Nucleus accumbens (tissue), 56 donors: Measurements from ENCODE around the gene SOBP.
A peak's percentile ranks its signal among the peaks of the same experiment; 100 is the strongest.

Source experiments
- DNase-seq, 56 donors: peaks; one replicate each; lab custom pipeline; 2025; lab: John Stamatoyannopoulos, UW

Gene SOBP

DNA sequence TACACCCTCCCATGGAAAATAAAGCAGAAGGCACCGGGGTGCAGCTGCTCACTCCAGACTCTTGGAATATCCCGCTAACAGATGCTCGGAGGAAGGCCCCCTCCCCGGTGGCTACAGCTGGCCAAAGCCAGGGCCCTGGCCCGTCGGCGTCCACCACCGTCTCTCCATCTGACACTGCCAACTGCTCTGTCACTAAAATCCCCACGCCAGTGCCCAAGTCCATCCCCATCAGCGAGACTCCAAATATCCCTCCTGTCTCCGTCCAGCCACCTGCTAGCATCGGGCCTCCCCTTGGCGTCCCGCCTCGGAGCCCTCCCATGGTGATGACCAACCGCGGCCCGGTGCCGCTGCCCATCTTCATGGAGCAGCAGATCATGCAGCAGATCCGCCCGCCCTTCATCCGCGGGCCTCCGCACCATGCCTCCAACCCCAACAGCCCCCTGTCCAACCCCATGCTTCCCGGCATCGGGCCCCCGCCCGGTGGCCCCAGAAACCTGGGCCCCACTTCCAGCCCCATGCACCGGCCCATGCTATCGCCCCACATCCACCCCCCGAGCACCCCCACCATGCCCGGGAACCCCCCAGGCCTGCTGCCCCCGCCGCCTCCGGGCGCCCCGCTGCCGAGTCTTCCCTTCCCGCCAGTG, 143.9 kb downstream of the SOBP start:
- no peak for DNase-seq

DNA sequence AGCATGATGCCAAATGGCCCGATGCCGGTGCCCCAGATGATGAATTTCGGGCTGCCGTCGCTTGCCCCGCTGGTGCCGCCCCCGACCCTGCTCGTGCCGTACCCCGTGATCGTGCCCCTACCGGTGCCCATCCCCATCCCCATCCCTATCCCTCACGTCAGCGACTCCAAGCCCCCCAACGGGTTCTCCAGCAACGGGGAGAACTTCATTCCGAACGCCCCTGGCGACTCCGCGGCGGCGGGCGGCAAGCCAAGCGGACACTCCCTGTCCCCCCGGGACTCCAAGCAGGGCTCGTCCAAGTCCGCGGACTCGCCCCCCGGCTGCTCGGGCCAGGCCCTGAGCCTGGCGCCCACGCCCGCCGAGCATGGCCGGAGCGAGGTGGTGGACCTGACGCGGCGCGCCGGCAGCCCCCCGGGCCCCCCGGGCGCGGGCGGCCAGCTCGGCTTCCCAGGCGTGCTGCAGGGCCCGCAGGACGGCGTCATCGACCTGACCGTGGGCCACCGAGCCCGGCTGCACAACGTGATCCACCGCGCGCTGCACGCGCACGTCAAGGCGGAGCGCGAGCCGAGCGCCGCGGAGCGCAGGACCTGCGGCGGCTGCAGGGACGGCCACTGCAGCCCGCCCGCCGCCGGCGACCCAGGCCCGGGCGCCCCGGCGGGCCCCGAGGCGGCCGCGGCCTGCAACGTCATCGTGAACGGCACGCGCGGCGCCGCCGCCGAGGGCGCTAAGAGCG, 144.6 kb downstream of the SOBP start:
- peak in 7 of 56 donors; percentile 14 to 62 (median 29) for DNase-seq

DNA sequence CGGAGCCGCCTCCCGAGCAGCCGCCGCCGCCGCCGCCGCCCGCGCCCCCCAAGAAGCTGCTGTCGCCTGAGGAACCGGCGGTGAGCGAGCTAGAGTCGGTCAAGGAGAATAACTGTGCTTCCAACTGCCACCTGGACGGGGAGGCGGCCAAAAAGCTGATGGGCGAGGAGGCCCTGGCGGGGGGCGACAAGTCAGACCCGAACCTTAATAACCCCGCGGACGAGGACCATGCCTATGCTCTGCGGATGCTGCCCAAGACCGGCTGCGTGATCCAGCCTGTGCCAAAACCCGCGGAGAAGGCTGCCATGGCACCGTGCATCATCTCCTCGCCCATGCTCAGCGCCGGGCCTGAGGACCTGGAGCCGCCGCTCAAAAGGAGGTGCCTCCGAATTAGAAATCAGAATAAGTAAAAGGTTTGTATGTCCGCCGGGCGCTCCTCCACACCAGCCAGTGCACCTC, 145.2 kb downstream of the SOBP start:
- DNase-seq: no peak

DNA sequence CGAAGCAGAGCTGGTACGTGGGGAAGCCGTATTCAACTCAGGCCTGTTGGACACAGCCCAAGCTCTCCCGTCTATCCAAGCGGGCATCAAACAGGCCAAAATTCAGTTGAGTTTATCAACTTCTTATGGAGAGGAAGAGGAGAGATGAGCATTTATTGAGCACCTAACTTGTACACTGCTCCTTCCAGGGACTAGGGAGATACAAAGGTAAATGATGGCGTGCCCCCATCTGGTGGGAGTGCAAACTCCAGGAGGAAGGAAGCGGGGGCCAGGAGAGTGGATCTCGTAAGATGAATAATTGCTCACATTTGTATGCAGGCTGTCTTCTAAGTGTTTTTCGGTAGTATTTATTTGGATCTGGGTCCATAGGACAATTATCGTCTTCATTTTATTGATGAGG, 146.6 kb downstream of the SOBP start:
- no peak for DNase-seq

DNA sequence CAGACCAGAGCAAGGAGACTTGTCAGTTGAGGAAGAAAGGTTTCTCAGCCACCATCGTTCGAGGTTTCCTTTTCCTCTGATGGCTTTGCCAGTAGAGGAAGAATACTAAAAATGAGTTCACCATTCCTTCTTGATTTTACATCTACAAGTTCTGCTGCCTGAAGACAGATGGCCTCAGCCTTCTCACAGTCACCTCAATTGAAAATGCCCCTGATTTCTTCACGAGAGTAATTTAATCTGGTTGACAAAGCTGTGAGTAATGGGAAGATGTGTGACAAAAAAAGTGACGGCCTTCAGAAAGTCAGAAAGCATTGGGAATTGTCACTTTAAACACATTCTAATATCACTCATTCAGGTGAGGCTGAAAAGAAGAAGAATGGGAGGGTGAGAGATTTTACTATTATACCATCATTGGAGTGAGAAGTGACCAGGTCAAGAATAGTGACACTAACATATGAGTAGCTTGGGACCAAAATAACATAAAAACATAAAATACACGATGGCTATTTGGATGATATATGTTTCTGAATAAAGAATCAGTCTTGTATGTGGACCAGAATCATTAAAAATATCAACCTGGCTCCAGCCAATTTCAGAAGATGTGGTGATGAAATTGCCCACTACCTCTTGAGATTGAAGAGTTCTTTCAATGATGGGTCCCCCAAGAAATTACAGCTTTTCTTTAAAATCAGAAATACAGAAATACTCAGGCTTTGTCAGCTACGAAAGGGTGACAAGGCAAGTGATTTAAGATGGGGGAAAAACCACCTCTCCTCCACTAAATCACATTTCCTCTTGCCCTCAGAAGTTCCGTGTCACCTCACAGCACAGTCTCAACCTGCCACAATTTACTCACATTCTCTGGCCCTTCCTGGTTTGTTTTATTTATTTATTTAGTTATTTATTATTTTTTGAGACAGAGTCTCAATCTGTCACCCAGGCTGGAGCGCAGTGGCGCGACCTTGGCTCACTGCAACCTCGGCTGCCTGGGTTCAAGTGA, 147.7 kb downstream of the SOBP start:
- DNase-seq: no peak

DNA sequence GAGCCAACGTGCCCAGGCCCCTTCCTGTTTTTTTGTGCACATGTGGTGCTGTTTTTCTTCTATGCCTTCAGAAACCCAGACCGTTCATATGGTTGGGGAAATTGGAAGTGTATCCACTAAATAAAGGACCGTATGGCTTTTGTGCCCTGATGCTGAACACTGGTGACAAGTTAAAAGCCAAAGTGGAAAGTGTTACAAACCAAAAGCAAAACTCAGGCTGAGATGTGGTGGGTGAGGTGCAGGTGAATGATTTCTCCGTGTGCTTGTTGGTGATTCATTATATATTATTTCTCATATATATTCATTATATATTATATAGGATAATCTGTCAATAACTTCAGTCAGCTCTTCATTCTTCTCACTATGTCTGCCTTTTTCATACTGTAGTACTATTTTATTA, 148.6 kb downstream of the SOBP start:
- no peak for DNase-seq

DNA sequence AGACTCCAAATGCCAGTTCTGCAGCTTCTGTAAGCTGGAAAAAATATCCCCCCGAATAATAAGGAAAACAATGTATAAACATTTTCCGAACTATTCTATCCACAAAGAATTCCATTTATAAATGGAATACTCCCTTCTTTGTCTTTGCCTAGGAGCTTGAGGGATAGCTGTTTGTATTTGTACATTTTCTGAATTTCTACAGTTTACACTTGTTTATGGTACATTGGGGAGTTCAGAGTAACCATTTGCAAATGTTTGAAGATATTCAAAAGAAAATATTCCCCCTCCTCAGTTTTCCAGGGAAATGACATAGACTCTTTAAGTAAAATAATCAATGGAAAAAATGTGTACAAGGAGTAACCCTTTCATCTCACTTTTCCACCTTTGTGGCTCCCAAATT, 149.6 kb downstream of the SOBP start:
- no peak for DNase-seq

DNA sequence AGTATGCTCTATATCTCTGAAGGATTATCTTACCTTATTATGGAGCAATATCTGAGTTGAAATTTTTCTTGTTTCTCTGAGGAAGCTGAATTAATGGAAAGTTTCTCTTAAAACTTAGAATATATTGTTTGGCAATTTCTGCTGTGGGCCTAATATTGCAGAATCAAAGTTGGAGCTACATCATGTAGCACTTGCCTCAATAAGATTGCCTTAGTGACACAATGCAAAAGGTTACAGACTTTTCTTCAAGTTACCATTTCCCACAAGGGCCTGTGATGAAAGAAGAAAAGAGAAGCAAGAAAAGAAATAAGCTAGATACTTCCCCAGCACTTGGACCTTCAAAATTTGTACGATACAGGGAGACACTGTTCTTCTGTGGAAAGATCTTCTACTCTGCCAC, 151.2 kb downstream of the SOBP start:
- DNase-seq: no peak

DNA sequence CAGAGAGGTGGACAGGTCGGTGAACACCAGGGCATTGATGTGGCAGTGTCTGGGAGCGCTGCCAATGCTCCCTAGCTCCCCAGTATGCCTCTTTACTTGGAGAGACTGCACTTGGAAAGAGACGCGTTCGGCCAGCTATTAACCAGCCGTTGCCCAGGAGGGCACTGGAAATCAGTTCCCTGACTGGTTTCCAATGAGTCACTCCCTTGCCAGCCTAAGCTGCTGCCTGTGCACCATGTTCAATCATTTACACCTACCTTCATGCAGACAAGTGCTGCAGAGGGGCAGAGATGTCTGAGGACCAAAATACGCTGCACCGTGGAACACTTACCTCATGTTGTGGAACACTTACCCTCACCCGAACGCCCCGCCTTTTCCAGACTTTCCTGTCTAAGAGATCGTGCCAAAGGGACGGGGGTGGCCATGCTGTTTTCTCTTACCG, 151.6 kb downstream of the SOBP start:
- peak in 38 of 56 donors; percentile 15 to 80 (median 50) for DNase-seq

DNA sequence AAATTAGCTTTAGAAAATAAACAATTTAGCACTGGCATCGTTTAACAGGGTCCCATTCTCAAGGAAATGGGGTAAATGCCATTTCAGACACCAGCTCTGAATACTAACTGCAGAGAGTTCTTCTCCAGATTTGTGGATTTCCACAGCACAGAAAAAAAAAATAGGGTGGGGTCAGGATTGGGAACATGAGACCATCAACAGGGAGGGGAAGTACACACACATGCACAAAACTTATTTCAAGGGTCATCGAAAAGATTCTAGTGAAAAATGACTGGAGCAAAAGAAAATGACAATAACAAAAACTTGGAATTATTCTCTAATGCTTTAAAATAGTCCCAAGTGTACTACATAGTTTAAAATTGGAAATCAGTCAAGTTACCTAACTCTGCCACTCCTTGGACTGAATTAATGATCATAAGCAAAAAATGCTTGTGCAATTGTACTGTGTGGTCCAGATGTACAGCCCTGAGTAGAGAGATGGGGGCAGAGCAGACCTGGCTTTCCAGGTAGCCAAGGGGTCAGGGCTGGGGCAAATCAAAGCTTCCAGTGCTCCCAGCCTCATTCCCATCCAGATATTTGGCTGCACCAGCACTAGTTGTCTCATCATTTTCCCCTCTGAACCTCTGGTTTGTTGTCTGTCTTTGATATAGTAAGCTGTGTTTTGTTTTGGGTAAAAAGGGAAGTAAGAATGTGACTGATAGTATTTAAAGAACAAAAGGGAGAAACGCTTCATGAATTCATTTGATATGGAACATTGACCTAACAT, 152.4 kb downstream of the SOBP start:
- DNase-seq: no peak

DNA sequence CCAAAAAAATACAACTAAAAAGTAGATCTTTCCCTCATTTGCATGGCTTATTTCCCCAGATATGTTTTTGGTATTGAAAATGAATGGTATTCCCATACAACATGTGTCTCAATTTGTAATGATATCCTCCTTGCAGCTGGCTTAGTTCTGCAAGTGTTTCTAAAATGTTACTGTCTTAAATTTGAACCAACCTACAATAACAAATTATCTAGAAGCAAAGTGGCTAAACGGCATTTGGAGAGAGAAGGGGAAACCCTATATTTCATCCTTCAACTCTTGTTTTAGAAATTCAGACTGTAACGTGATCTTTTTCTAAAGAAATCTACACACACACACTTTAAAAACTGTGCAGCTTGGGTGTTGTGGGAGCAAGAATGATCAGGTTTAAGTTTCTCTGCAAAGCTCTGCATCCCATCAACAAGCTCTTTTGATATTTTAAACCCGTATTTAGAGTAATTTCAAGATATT, 153.0 kb downstream of the SOBP start:
- no peak for DNase-seq

DNA sequence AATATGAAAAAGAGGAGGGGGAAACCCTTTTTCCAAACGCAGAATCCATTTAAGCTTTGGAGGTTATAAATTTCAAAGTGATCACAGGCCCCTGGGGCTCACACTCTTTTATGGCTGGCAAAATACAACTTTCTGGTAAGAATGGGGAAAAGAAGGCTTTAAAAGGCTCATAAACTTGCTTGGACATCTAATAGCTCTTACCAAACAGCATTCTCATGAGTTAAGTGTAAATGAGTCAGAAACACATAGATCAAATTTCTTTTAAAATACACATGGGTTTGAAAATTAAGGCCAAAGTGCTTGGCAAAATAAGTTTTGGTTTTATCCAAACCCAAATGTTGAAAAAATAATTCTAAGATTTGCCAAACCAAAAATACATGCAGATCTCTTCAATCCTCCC, 154.6 kb downstream of the SOBP start:
- DNase-seq: no peak

DNA sequence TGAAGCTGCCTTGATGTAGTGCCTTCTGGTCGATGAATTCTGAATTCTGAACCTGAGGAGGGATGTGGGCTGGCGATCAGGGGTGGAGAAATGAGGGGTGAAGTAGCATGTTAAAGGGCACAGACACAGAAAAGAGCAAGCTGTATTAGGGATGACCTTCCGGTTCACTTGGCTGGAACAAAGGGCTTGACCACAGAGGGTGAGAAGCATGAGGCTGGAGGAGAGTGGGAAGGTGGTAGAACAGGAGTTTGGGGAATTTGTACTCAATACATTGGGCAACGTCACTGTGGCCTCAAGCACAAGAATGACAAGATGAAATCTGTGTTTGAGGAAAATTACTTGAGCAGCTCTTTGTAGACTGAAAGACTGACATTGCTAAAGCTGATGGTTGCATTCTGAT, 155.8 kb downstream of the SOBP start:
- no peak for DNase-seq

DNA sequence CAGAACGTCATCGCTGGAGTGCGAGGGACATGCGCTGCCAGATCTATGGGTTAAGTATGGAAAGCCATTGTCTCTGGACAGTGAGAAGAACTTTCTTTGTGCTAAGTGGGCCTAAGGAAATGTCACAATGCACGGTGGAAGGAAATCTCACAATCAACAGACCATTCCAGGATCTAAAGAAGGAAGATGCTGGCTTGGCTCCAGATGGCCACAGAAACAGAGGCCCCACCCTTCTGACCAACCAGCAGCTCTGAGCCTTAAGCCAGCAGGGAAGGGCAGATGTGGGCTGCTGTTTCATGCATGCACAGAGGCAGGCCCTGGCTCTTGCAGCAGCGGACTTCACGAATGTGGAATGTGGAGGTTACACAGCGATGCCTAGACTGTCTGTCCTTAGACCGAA, 156.3 kb downstream of the SOBP start:
- no peak for DNase-seq

DNA sequence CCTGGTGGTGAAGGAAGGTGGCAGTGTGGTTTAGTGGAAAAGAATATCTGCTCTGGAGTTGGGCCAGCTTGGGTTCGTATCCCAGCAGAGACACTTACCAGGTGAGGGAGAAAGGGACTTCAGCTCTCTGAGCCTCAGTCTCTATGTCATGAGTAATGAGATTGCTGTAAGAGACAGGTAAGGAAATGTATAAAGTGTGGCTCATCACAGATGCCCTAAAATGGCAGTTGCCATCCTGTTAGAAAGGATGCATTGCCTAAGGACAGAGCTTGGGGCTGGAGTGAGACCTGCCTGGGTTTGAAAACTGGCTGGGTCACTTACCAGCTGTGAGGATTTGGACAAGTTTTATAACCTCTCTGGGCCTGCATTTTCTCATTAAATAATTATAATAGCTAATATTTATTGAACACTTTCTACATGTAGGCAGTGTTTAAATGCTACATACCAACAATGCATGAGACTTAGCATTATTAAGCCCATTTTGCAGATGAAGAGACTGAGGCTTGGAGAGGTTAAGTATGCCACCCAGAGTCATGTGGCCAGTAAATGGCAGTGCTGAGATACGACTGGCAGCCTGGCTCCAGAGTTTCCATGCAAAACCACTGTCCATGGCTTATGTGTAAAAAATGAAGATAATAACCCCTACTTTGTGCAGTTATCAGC, 157.0 kb downstream of the SOBP start:
- no peak for DNase-seq

DNA sequence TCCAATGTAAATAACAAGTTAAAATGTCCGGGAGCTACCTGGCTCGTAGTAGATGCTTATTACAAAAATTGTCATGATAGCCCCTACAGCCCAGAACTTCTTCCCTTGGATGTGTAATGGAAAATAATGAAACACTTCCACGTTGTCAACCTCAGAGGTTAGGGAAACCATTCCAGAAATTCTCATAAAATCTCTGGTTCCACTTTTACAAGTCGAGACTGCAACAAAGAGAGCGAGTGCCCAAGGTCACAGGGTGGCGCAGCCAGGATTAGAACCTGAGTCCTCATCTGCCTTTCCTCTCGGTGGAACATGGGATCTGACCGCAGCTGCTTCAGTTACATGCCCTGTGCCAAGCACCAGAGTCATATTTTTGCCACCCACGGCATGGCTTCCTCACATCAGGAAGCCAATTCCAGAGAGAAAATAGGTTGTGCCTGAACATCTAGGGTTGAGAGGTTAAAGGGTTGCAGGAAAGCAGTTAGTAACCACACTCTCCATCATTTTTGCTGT, 157.6 kb downstream of the SOBP start:
- DNase-seq: no peak

DNA sequence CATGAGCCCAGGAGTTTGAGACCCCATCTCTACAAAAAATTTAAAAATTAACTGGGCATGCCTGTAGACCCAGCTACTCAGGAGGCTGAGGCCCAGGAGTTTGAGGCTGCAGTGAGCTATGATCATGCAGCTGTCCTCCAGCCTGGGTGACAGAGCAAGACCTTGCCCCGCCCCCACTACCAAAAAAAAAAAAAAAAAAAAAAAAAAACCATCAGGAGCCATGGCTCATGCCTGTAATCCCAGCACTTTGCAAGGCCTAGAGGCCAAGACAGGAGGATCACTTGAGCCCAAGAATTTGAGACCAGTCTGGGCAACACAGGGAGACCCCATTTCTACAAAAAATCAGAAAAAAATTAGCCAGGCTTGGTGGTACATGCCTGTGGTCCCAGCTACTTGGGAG, 159.1 kb downstream of the SOBP start:
- no peak for DNase-seq

DNA sequence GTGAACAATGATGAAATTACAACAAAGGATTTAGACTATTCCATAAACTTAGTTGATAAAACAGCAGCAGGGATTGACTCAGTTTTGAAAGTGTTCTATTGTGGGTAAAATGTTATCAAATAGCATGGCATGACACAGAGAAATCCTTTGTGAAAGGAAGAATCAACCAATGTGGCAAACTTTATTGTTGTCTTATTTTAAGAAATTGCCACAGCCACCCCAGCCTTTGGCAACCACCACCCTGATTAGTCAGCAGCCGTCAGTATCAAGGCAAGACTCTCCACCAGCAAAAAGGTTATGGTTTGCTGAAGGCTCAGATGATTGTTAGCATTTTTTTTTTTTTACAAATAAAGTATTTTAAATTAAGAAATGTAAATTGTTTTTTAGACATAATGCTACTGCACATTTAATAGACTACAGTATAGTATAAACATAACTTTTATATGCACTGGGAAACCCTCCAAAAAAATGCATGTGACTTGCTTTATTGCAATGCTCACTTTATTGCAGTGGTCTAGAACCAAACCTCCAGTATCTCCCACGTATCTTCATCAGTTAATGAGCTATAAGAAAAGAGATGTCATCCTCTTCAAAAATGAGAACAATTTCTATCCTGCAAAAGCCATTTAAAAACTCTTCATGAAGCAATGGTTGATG, 162.7 kb downstream of the SOBP start:
- DNase-seq: no peak

DNA sequence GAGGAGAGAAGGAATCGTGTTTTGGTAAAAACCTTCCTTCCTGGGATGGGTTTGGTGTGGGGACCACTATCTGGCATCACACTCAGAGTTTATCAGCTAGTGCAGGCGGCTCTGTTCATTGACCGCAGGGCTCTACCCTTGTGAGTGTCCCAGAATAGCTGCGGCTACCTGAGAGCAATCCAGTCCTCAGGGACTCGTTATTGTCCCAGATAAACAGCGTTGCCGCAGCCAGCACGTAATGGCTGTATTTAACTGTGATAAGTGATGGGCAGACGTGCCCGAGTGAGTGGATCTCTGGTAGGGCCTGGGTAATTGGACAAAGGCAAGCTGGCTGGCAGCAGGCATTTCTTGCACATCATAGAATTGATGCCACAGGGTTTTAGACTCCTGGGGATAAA, 163.3 kb downstream of the SOBP start:
- DNase-seq: no peak
